GM19397 (cell line): ENCODE results near the gene DLG4.

Experiments used
- ATAC-seq: cut with Tn5 transposase; IDR thresholded peaks from one replicate; pipeline ENCODE4 v1.9.1; 2021; ENCODE audit warnings: mild to moderate bottlenecking, moderate library complexity; ENCODE audit not compliant: unreplicated experiment

DLG4 gene

GRCh38 chr17:7219812-7220592 lies at the start of gene DLG4, which contains the start of gene ACADVL:
TSS of gene DLG4 (minus strand) at chr17:7219836.
TSS of gene ACADVL (plus strand) at chr17:7219938. CDS start at chr17:7219985, 47 bp downstream.
- ATAC-seq = peak; percentile 56

- ATAC-seq = no peak
Measured at GRCh38 chr17:7266784-7267183, 47.1 kb upstream of the DLG4 start.

- ATAC-seq = no peak
Measured at GRCh38 chr17:7263801-7264078, 44.1 kb upstream of the DLG4 start.

- no peak for ATAC-seq
Measured at GRCh38 chr17:7262935-7263800, 43.5 kb upstream of the DLG4 start.

- ATAC-seq = no peak
Measured at GRCh38 chr17:7262192-7262934, 42.7 kb upstream of the DLG4 start, which contains the start of gene CLDN7. TSS of gene CLDN7 (minus strand) at chr17:7262478. CDS start at chr17:7262043, 435 bp downstream.

- ATAC-seq = no peak
Measured at GRCh38 chr17:7261379-7262191, 41.9 kb upstream of the DLG4 start.

- ATAC-seq = no peak
Measured at GRCh38 chr17:7260651-7261378, 41.2 kb upstream of the DLG4 start.

- no peak for ATAC-seq
Measured at GRCh38 chr17:7260151-7260550, 40.5 kb upstream of the DLG4 start.

GRCh38 chr17:7259555-7259889 lies 39.9 kb upstream of the DLG4 start:
- ATAC-seq = no peak

- no peak for ATAC-seq
Measured at GRCh38 chr17:7258731-7259554, 39.3 kb upstream of the DLG4 start.

GRCh38 chr17:7256766-7257456 lies 37.3 kb upstream of the DLG4 start:
- ATAC-seq = no peak

GRCh38 chr17:7254511-7254910 lies 34.9 kb upstream of the DLG4 start:
- no peak for ATAC-seq

- ATAC-seq = no peak
Measured at GRCh38 chr17:7253082-7253481, 33.4 kb upstream of the DLG4 start.

- ATAC-seq = peak; percentile 45
Measured at GRCh38 chr17:7252176-7253043, 32.8 kb upstream of the DLG4 start, which contains the start of gene ELP5. TSS of gene ELP5 (plus strand) at chr17:7252215. CDS start at chr17:7252551, 336 bp downstream.

GRCh38 chr17:7251661-7252175 lies 32.1 kb upstream of the DLG4 start, which contains the start of gene CTDNEP1:
TSS of gene CTDNEP1 (minus strand) at chr17:7251734. CDS start at chr17:7251296, 438 bp downstream.
- ATAC-seq = peak; percentile 81

- ATAC-seq = no peak
Measured at GRCh38 chr17:7250695-7251627, 31.3 kb upstream of the DLG4 start.
